ENCODE data around the gene TTC23.
"Not testable (repeated sequence)": the region's sequence is repeated elsewhere in the genome, so short reads cannot be mapped to it uniquely, and the experiment has no call there.

Gene TTC23

DNA sequence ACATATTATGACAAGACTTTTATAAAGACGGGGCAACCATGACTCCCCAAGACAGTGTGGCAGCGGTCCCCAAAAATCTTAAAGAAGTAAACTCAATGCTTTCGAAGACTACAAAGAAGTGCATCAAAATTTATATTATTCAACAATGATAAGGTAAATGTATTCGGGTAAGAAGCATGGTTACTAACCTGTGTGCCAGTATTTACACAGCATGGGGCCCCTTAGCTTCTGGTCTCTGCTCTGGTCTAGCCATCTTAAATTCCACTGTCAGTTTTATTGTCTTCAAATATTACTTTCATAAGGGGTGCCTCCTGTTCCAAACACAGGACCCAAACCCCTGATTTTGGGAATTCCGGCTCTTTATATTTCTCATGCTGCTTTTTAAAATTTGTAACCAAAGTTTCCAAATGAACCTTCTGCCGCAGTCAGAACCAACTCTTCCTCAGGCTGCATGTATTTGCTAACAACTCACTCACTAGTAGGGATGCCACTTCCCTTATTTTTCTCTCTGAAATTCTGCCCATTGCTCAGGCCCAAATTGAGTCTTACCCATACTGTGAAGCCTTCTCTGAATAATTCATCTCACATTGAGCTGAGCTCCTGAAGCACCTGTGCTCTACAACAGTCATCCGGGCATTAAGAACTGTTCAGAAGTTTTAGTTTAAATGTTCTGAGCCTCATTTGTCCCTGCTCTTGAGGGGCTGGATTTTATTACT is 1.2 kb downstream of the TTC23 start:
- no peak for DNase-seq

- no peak for DNase-seq
Measured at GRCh38 chr15:99247062-99247461, 2.3 kb downstream of the TTC23 start.

GRCh38 chr15:99244306-99244705 is 5.1 kb downstream of the TTC23 start:
- no peak for DNase-seq

GRCh38 chr15:99241752-99242151 is 7.6 kb downstream of the TTC23 start:
- no peak for DNase-seq

GRCh38 chr15:99239545-99240198 is 9.7 kb downstream of the TTC23 start:
- DNase-seq: peak; percentile 27

GRCh38 chr15:99238849-99239248 is 10.5 kb downstream of the TTC23 start:
- no peak for DNase-seq

DNA sequence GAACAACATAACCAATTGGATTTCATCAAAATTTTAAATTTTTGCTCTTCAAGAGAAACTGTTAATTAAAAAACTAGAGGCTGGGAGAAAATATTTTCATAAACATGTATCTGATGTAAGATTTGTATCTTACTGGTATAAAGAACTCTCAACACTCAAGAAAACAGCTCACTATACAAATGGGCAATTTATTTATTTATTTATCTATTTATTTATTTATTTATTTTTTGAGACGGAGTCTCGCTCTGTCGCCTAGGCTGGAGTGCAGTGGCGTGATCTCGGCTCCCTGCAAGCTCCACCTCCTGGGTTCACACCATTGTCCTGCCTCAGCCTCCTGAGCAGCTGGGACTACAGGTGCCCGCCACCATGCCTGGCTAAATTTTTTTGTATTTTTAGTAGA is 15.2 kb downstream of the TTC23 start:
- DNase-seq: not testable (repeated sequence)

DNA sequence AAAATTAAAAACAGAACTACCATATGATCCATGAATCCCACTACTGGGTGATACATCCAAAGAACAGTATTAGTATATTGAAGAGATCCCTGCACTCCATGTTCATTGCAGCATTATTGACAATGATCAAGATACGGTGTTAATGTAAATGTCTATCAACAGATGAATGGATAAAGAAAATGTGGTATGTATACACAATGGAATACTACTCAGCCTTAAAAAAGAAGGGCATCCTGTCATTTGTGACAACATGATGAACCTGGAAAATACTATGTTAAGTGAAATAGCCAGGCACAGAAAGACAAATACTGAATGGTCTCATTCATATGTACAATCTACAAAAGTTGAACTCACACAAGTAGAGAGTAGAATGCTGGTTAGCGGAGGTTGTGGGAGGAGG is 16.6 kb downstream of the TTC23 start:
- DNase-seq: no peak

- DNase-seq: no peak
Measured at GRCh38 chr15:99230867-99231266, 18.5 kb downstream of the TTC23 start.

- DNase-seq: no peak
Measured at GRCh38 chr15:99228120-99228770, 21.1 kb downstream of the TTC23 start.

DNA sequence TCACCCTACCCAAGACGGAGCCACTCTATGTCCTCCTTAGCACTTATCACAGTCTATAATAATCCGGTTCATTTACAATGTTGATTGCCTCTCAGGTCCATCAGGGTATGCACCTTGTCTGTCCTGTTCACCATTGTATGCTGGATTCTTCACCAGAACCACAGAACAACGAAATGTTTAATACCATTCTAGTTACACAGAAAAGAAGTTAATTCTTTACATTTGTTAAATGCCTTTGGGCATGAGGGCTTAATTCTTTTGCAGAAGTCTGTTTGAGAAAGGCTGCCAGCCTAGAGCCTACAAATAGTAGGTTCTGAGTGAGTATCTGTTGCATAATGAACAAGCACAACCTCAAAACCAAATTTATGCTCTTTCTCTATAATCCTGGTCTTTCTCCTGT is 22.6 kb downstream of the TTC23 start:
- DNase-seq: no peak

GRCh38 chr15:99224372-99225214 is 24.8 kb downstream of the TTC23 start:
- no peak for DNase-seq

DNA sequence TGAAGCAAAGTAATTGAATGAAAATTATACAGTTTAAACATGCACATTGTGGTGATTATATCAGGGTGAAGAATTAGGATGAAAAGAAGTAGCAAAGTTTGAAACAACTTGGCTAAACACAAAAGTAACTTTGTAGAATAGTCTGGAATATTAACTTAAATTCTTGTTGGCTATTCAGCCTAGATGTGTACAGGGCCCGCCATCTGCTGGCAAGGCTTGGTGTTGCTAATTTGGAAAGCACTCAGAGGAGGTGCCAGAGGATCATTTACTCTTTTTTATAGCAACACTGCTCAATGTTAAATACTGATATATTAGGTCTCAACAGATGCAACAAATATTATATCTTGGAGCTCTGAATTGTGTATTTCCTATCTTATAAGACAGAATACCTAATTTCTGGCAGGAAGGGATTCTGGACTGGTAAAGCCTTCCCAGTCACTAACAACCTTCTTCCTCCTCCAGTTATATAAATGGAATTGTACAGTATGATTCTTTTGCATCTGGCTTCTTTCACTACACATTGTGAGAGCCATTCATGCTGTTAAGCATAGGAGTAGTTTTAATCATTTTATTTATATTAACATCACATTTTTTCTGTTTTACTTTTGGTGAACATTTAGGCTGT is 36.1 kb downstream of the TTC23 start:
- peak; percentile 66 for DNase-seq

GRCh38 chr15:99212406-99212805 is 37.0 kb downstream of the TTC23 start:
- DNase-seq: no peak

- no peak for DNase-seq
Measured at GRCh38 chr15:99211926-99212325, 37.5 kb downstream of the TTC23 start.

DNA sequence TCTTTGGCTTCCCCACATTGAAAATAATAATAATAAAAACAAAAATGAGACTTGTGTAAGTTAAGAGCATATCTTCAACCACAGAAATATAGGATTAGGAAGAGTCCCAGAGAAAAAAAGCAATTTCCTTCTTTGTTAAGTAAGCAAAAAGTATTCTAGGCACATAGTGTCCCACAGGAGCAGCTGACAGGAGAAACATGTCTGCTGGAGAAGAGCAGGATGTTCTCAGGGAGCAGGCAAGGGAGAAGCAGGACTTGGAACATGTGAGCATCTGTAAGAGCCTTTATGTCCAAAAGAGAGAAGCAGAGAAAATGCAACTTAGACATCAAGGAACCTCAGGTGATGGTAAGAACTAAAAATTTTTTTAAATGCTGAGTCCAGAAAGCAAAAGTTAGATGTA is 39.0 kb downstream of the TTC23 start:
- DNase-seq: no peak

- DNase-seq: no peak
Measured at GRCh38 chr15:99209326-99209725, 40.1 kb downstream of the TTC23 start.

GRCh38 chr15:99207672-99208071 is 41.7 kb downstream of the TTC23 start:
- no peak for DNase-seq

DNA sequence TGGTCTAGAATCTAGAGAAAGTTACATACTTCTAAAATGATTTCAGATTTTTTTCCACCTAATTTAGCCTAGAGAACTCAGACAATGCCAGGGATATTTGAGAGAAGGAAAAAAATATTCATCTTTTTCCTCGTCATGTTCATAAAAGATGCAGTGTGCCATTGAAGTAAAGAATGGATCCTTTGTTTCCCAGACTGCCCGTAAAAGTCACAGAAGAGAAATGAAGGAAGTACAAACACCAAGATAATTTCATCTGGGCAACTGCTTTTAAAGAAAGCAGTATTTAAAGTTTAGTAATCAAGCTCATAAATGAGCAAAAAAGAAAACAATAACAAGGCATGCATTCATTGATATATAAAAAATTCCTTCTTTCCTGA is 47.2 kb downstream of the TTC23 start:
- DNase-seq: no peak

GRCh38 chr15:99201408-99202175 is 47.8 kb downstream of the TTC23 start:
- DNase-seq: no peak

- no peak for DNase-seq
Measured at GRCh38 chr15:99197856-99198255, 51.5 kb downstream of the TTC23 start.

DNA sequence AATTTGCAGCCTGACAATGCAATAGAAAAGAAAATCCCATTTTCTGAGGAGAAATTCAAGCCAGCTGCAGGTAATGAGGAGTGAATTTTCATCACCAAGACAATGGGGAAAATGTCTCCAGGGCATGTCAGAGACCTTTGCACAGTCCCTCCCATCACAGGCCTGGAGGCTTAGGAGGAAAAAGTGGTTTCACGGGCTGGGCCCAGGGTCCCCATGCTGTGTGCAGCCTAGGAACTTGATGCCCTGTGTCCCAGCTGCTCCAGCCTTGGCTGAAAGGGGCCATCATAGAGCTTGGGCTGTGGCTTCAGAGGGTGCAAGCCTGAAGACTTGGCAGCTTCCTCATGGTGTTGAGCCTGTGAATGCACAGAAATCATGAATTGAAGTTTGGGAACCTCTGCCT is 57.2 kb downstream of the TTC23 start:
- not testable (repeated sequence) for DNase-seq

Measured in CD4-positive, alpha-beta T cell treated with Interleukin-4 for 4 hours (primary cell).